ENCODE results near the gene IRF5.

IRF5 gene

GRCh38 chr7:128928159-128928813 lies 9.4 kb upstream of the IRF5 start:
- Histone ChIP-seq H3K4me3 (ENCODE audit: low read length) (no peak overlapping the region), H3K27me3 (replicated peaks; ENCODE audit: control insufficient read depth, insufficient read depth, low read length) (peaks cover 27% of the 10 kb centered on the region), H3K4me1 (ENCODE audit: control insufficient read depth, insufficient read depth, low read length) (no peaks in the 10 kb centered on the region), H3K36me3 (ENCODE audit: control insufficient read depth, insufficient read depth, low read length, severe bottlenecking) (no peaks in the 10 kb centered on the region), H3K9ac (ENCODE audit: low read length) (no peak overlapping the region), H3K9me3 (ENCODE audit: control insufficient read depth, low read length) (no peaks in the 10 kb centered on the region)
- DNase-seq (ENCODE audit: low read depth), result no peak

GRCh38 chr7:128928882-128929788 lies 8.6 kb upstream of the IRF5 start:
- H3K27me3 ChIP-seq (replicated peaks; ENCODE audit: control insufficient read depth, insufficient read depth, low read length), result peaks cover 28% of the 10 kb centered on the region
- no peak for DNase-seq (ENCODE audit: low read depth)
- no peak overlapping the region for H3K4me3 ChIP-seq (ENCODE audit: low read length)
- no peak overlapping the region for H3K9ac ChIP-seq (ENCODE audit: low read length)
- H3K36me3 ChIP-seq (ENCODE audit: control insufficient read depth, insufficient read depth, low read length, severe bottlenecking), result no peaks in the 10 kb centered on the region
- H3K9me3 ChIP-seq (ENCODE audit: control insufficient read depth, low read length), result no peaks in the 10 kb centered on the region
- H3K4me1 ChIP-seq (ENCODE audit: control insufficient read depth, insufficient read depth, low read length), result no peaks in the 10 kb centered on the region

GRCh38 chr7:128931190-128931798 lies 6.4 kb upstream of the IRF5 start:
- peaks cover 38% of the 10 kb centered on the region for H3K27me3 ChIP-seq (replicated peaks; ENCODE audit: control insufficient read depth, insufficient read depth, low read length)
- no peaks in the 10 kb centered on the region for H3K36me3 ChIP-seq (ENCODE audit: control insufficient read depth, insufficient read depth, low read length, severe bottlenecking)

GRCh38 chr7:128931965-128932861 lies 5.5 kb upstream of the IRF5 start:
- no peak for DNase-seq (ENCODE audit: low read depth)
- no peaks in the 10 kb centered on the region for H3K4me1 ChIP-seq (ENCODE audit: control insufficient read depth, insufficient read depth, low read length)
- no peaks in the 10 kb centered on the region for H3K9me3 ChIP-seq (ENCODE audit: control insufficient read depth, low read length)
- peaks cover 45% of the 10 kb centered on the region for H3K27me3 ChIP-seq (replicated peaks; ENCODE audit: control insufficient read depth, insufficient read depth, low read length)
- no peaks in the 10 kb centered on the region for H3K36me3 ChIP-seq (ENCODE audit: control insufficient read depth, insufficient read depth, low read length, severe bottlenecking)
- H3K9ac ChIP-seq (ENCODE audit: low read length), result no peak overlapping the region
- no peak overlapping the region for H3K4me3 ChIP-seq (ENCODE audit: low read length)

More at GRCh38 chr7:128931190-128931798, 6.4 kb upstream of the IRF5 start:
- no peak overlapping the region for H3K9ac ChIP-seq (ENCODE audit: low read length)
- no peak overlapping the region for H3K4me3 ChIP-seq (ENCODE audit: low read length)
- no peaks in the 10 kb centered on the region for H3K4me1 ChIP-seq (ENCODE audit: control insufficient read depth, insufficient read depth, low read length)
- no peaks in the 10 kb centered on the region for H3K9me3 ChIP-seq (ENCODE audit: control insufficient read depth, low read length)
- no peak for DNase-seq (ENCODE audit: low read depth)

- no peak for DNase-seq (ENCODE audit: low read depth)
- Histone ChIP-seq H3K4me1 (ENCODE audit: control insufficient read depth, insufficient read depth, low read length) (no peaks in the 10 kb centered on the region), H3K9ac (ENCODE audit: low read length) (no peak overlapping the region), H3K4me3 (ENCODE audit: low read length) (no peak overlapping the region), H3K27me3 (replicated peaks; ENCODE audit: control insufficient read depth, insufficient read depth, low read length) (peaks cover 49% of the 10 kb centered on the region), H3K9me3 (ENCODE audit: control insufficient read depth, low read length) (no peaks in the 10 kb centered on the region), H3K36me3 (ENCODE audit: control insufficient read depth, insufficient read depth, low read length, severe bottlenecking) (no peaks in the 10 kb centered on the region)
Observed at GRCh38 chr7:128932862-128933179, 4.9 kb upstream of the IRF5 start.

- Histone ChIP-seq H3K36me3 (ENCODE audit: control insufficient read depth, insufficient read depth, low read length, severe bottlenecking) (no peaks in the 10 kb centered on the region), H3K4me1 (ENCODE audit: control insufficient read depth, insufficient read depth, low read length) (peaks cover 2% of the 10 kb centered on the region), H3K9ac (ENCODE audit: low read length) (no peak overlapping the region), H3K4me3 (ENCODE audit: low read length) (no peak overlapping the region), H3K9me3 (ENCODE audit: control insufficient read depth, low read length) (no peaks in the 10 kb centered on the region), H3K27me3 (replicated peaks; ENCODE audit: control insufficient read depth, insufficient read depth, low read length) (peaks cover 50% of the 10 kb centered on the region)
- DNase-seq (ENCODE audit: low read depth), result no peak
Observed at GRCh38 chr7:128933180-128933891, 4.4 kb upstream of the IRF5 start.

GRCh38 chr7:128934361-128935341 lies 3.1 kb upstream of the IRF5 start:
- Histone ChIP-seq H3K9ac (ENCODE audit: low read length) (no peak overlapping the region), H3K27me3 (replicated peaks; ENCODE audit: control insufficient read depth, insufficient read depth, low read length) (peaks cover 55% of the 10 kb centered on the region), H3K36me3 (ENCODE audit: control insufficient read depth, insufficient read depth, low read length, severe bottlenecking) (no peaks in the 10 kb centered on the region), H3K4me1 (ENCODE audit: control insufficient read depth, insufficient read depth, low read length) (peaks cover 6% of the 10 kb centered on the region), H3K4me3 (ENCODE audit: low read length) (no peak overlapping the region), H3K9me3 (ENCODE audit: control insufficient read depth, low read length) (no peaks in the 10 kb centered on the region)
- no peak for DNase-seq (ENCODE audit: low read depth)

- no peaks in the 10 kb centered on the region for H3K9me3 ChIP-seq (ENCODE audit: control insufficient read depth, low read length)
- H3K4me1 ChIP-seq (ENCODE audit: control insufficient read depth, insufficient read depth, low read length), result peaks cover 6% of the 10 kb centered on the region
- no peak overlapping the region for H3K4me3 ChIP-seq (ENCODE audit: low read length)
- peaks cover 62% of the 10 kb centered on the region for H3K27me3 ChIP-seq (replicated peaks; ENCODE audit: control insufficient read depth, insufficient read depth, low read length)
- H3K9ac ChIP-seq (ENCODE audit: low read length), result no peak overlapping the region
- DNase-seq (ENCODE audit: low read depth), result no peak
- H3K36me3 ChIP-seq (ENCODE audit: control insufficient read depth, insufficient read depth, low read length, severe bottlenecking), result no peaks in the 10 kb centered on the region
Observed at GRCh38 chr7:128935342-128935730, 2.4 kb upstream of the IRF5 start.

- Histone ChIP-seq H3K4me3 (ENCODE audit: low read length) (no peak overlapping the region), H3K4me1 (ENCODE audit: control insufficient read depth, insufficient read depth, low read length) (peaks cover 6% of the 10 kb centered on the region), H3K27me3 (replicated peaks; ENCODE audit: control insufficient read depth, insufficient read depth, low read length) (peaks cover 68% of the 10 kb centered on the region), H3K36me3 (ENCODE audit: control insufficient read depth, insufficient read depth, low read length, severe bottlenecking) (no peaks in the 10 kb centered on the region), H3K9me3 (ENCODE audit: control insufficient read depth, low read length) (no peaks in the 10 kb centered on the region), H3K9ac (ENCODE audit: low read length) (no peak overlapping the region)
- no peak for DNase-seq (ENCODE audit: low read depth)
Observed at GRCh38 chr7:128936798-128937197, 929 bp upstream of the IRF5 start.

- no peak overlapping the region for H3K9ac ChIP-seq (ENCODE audit: low read length)
- no peaks in the 10 kb centered on the region for H3K9me3 ChIP-seq (ENCODE audit: control insufficient read depth, low read length)
- H3K27me3 ChIP-seq (replicated peaks; ENCODE audit: control insufficient read depth, insufficient read depth, low read length), result peaks cover 65% of the 10 kb centered on the region
- peaks cover 6% of the 10 kb centered on the region for H3K4me1 ChIP-seq (ENCODE audit: control insufficient read depth, insufficient read depth, low read length)
- H3K4me3 ChIP-seq (ENCODE audit: low read length), result no peak overlapping the region
- no peak for DNase-seq (ENCODE audit: low read depth)
- H3K36me3 ChIP-seq (ENCODE audit: control insufficient read depth, insufficient read depth, low read length, severe bottlenecking), result no peaks in the 10 kb centered on the region
Observed at GRCh38 chr7:128937271-128937646, 468 bp upstream of the IRF5 start.

Data from adipocyte (in vitro differentiated cells).